Endothelial cell of umbilical vein (primary cell): ENCODE measurements around the gene IBTK. TPM values are rescaled to one million over a fixed set of nuclear protein-coding genes. Genes with fewer than 3 reads are reported as not detected.

Experiments used
- BruUV-seq: library from RNA; stranded (reverse); fragments of 400-500 nt; replicated peaks from 2 replicates; lab custom pipeline; 2021; lab: Mats Ljungman, UMichigan
- CTCF ChIA-PET: fragments of 300-600, 350-600 bp; sonication (Branson Sonifier 250); formaldehyde crosslinking; loops from one replicate; lab custom pipeline; 2021; ENCODE audit warnings: antibody characterized with exemption, inconsistent platforms; lab: Charles Lee
- POLR2A ChIA-PET: fragments of 300-600, 350-600 bp; sonication (Branson Sonifier 250); formaldehyde crosslinking; loops from one replicate; lab custom pipeline; 2021; ENCODE audit warnings: antibody characterized with exemption, inconsistent platforms; lab: Charles Lee
- DNase-seq: peaks from one replicate; pipeline ENCODE4 v3.0.0-alpha.2; 2011; ENCODE audit warnings: low read depth, low spot score
- FAIRE-seq: peaks from 2 replicates; lab custom pipeline; 2011; peaks lifted over from hg19 to GRCh38; lab: Jason Lieb, UNC
- H2AFZ ChIP-seq: 2 replicates; pipeline ENCODE4 v1.6.0; 2012; ENCODE audit warnings: low read depth, low read length, control low read depth, inconsistent platforms
- H3K27ac ChIP-seq: 2 replicates; pipeline ENCODE4 v1.5.1; 2011; ENCODE audit warnings: low read depth, mild to moderate bottlenecking, control low read depth, low read length, moderate library complexity; ENCODE audit not compliant: insufficient read depth
- H3K27me3 ChIP-seq, 2 experiments: 2 replicates each; pipeline versions ENCODE4 v1.6.0 to v1.6.1; 2011; ENCODE audit warnings: low read length in 2 of 2, mixed read lengths in 1 of 2; ENCODE audit not compliant: control insufficient read depth in 2 of 2, insufficient read depth in 2 of 2
- H3K36me3 ChIP-seq, 2 experiments: 2 replicates in 1 of 2; 3 replicates in 1 of 2; pipeline ENCODE4 v1.5.1; 2011; ENCODE audit warnings: low read length in 2 of 2, mild to moderate bottlenecking in 1 of 2, moderate library complexity in 1 of 2; ENCODE audit not compliant: control insufficient read depth in 2 of 2, insufficient read depth in 2 of 2; ENCODE audit errors: extremely low read depth in 1 of 2
- H3K4me1 ChIP-seq: 3 replicates; pipeline ENCODE4 v1.5.1; 2011; ENCODE audit warnings: mild to moderate bottlenecking, low read length; ENCODE audit not compliant: control insufficient read depth, insufficient read depth; ENCODE audit errors: extremely low read depth
- H3K4me2 ChIP-seq: 2 replicates; pipeline ENCODE4 v1.6.1; 2011; ENCODE audit warnings: low read length, control low read depth, mixed read lengths; ENCODE audit not compliant: insufficient read depth
- H3K4me3 ChIP-seq, 3 experiments: fragments of 200-600 bp in 1 of 3; sonication (generic), shearing (Covaris generic) in 1 of 3; replicated peaks in 1 of 3; 2 replicates each; pipeline ENCODE4 v1.5.1; 2011 to 2016; ENCODE audit warnings: control low read depth in 3 of 3, low read length in 3 of 3, mild to moderate bottlenecking in 2 of 3, inconsistent platforms in 1 of 3, low read depth in 1 of 3, moderate library complexity in 1 of 3; ENCODE audit not compliant: insufficient read depth in 1 of 3
- H3K79me2 ChIP-seq: 2 replicates; pipeline ENCODE4 v1.6.0; 2012; ENCODE audit warnings: low read length, inconsistent platforms; ENCODE audit not compliant: control insufficient read depth, insufficient read depth
- H3K9ac ChIP-seq: replicated peaks from 2 replicates; pipeline ENCODE3; 2011; ENCODE audit warnings: low read length, control low read depth; ENCODE audit not compliant: insufficient read depth; ENCODE audit errors: extremely low read depth
- H3K9me1 ChIP-seq: replicated peaks from 3 replicates; pipeline ENCODE4 v1.6.0; 2011; ENCODE audit warnings: mild to moderate bottlenecking, low read length; ENCODE audit not compliant: control insufficient read depth, insufficient read depth; ENCODE audit errors: extremely low read depth
- H3K9me3 ChIP-seq: replicated peaks from 2 replicates; pipeline ENCODE4 v1.5.1; 2012; ENCODE audit warnings: low read length, inconsistent platforms; ENCODE audit not compliant: control insufficient read depth, insufficient read depth
- H4K20me1 ChIP-seq: replicated peaks from 2 replicates; pipeline ENCODE3; 2011; ENCODE audit warnings: mild to moderate bottlenecking, low read length; ENCODE audit not compliant: control insufficient read depth, insufficient read depth; ENCODE audit errors: extremely low read depth
- CTCF ChIP-seq, 2 donors: IDR thresholded peaks; 1 replicate in 1 of 2; 2 replicates in 1 of 2; pipeline ENCODE4 v1.5.1; 2011; ENCODE audit warnings: low read length in 2 of 2, mild to moderate bottlenecking in 2 of 2, moderate library complexity in 2 of 2, control low read depth in 1 of 2, inconsistent platforms in 1 of 2, low read depth in 1 of 2; ENCODE audit not compliant: insufficient read depth in 1 of 2; ENCODE audit errors: extremely low read depth in 1 of 2
- EZH2 ChIP-seq: IDR thresholded peaks from 2 replicates; pipeline ENCODE4 v1.6.1; 2012; ENCODE audit warnings: borderline replicate concordance, low read depth, mild to moderate bottlenecking, moderate library complexity, low read length, inconsistent platforms; ENCODE audit not compliant: severe bottlenecking
- FOS ChIP-seq: IDR thresholded peaks from 2 replicates; pipeline ENCODE4 v1.6.1; 2011; ENCODE audit warnings: mild to moderate bottlenecking, low read length, moderate library complexity, borderline replicate concordance; ENCODE audit not compliant: insufficient read depth
- GATA2 ChIP-seq: IDR thresholded peaks from 2 replicates; pipeline ENCODE4 v1.7.0; 2011; ENCODE audit warnings: low read depth, mild to moderate bottlenecking, moderate library complexity, mixed read lengths, low read length; ENCODE audit not compliant: insufficient read length, insufficient read depth
- JUN ChIP-seq: IDR thresholded peaks from 2 replicates; pipeline ENCODE4 v1.6.1; 2011; ENCODE audit warnings: borderline replicate concordance, low read depth; ENCODE audit not compliant: insufficient read length, insufficient read depth
- MYC ChIP-seq: IDR thresholded peaks from one replicate; pipeline ENCODE4 v1.6.1; 2011; ENCODE audit warnings: mild to moderate bottlenecking, low read depth, low read length
- POLR2A ChIP-seq: IDR thresholded peaks from 2 replicates; pipeline ENCODE4 v1.6.1; 2012; ENCODE audit warnings: low read depth, mild to moderate bottlenecking, control low read depth, low read length
- POLR2AphosphoS5 ChIP-seq: IDR thresholded peaks from 2 replicates; pipeline ENCODE4 v1.6.1; 2012; ENCODE audit warnings: low read depth, mild to moderate bottlenecking, control low read depth, low read length, moderate library complexity; ENCODE audit not compliant: insufficient read depth
- dilution Hi-C: fragments of 300-500 bp; cut with MboI; formaldehyde crosslinking; loops from one replicate; pipeline ENCODE4 v1.15.0; 2019; ENCODE audit warnings: low sequenced_read_pairs; ENCODE audit not compliant: extremely low pct_ligation_motif_present
- intact Hi-C: fragments of 100-400 bp; cut with micrococcal nuclease; formaldehyde crosslinking; loops from one replicate; pipeline ENCODE4 v1.10.0; 2022
- polyA plus RNA-seq, 4 experiments: library from polyadenylated mRNA; depleted of rRNA in 3 of 4; stranded (reverse) in 3 of 4; unstranded in 1 of 4; fragments of >200 nt; gene quantifications; 2 replicates each; pipeline versions ENCODE4 v1.2.1 to v1.2.3, GENCODE V29; 2011 to 2012; ENCODE audit warnings: missing spikeins in 1 of 4
- total RNA-seq: library from RNA; stranded (reverse); gene quantifications from 2 replicates; pipeline ENCODE4 v1.2.3, GENCODE V29; 2021

IBTK gene
- total and polyA plus RNA-seq, 2 donors (not counting 3 experiments of a cell fraction or from before 2014, with no cell fraction given), result 6.7 to 30.5 TPM

- Histone ChIP-seq H3K27ac (no peak overlapping the region), H3K9ac (no peak overlapping the region), H3K9me1 (no peaks in the 10 kb centered on the region), H3K79me2 (no peaks in the 10 kb centered on the region), H3K36me3 (no peaks in the 10 kb centered on the region), H3K4me2 (no peak overlapping the region), H3K9me3 (no peaks in the 10 kb centered on the region), H2AFZ (no peak overlapping the region), H3K27me3 (peaks cover 3 to 4% of the 10 kb centered on the region in 2 experiments), H3K4me3 (no peak overlapping the region), H3K4me1 (no peaks in the 10 kb centered on the region), H4K20me1 (no peaks in the 10 kb centered on the region)
- no TSS peak for BruUV-seq
- dilution Hi-C loops (no loop called here), intact Hi-C loops (loop anchor here (5.0 kb wide), 2 partner anchors 89 to 314 kb away; partner anchors contain the start of gene TPBG)
- TF ChIP-seq FOS, result no peak
- no peak for TF ChIP-seq POLR2AphosphoS5
- TF ChIP-seq GATA2, result no peak
- TF ChIP-seq JUN, result no peak
- no peak for TF ChIP-seq CTCF (IDR thresholded peaks at IDR 0.05; ENCODE audit: extremely low read depth in 1 of 2, insufficient read depth in 1 of 2, low read depth in 1 of 2, low read length in 2 of 2)
- no peak for TF ChIP-seq POLR2A
- no peak for TF ChIP-seq EZH2
- TF ChIP-seq MYC, result no peak
- ChIA-PET POLR2A (no interaction called here), CTCF (interaction anchor here (0.8 to 6.5 kb wide), 5 partner anchors 13 to 794 kb away, joined by 4 to 168 read pairs (median 28); partner anchors contain the start of genes DOP1A and UBE3D)
- FAIRE-seq (no peak), DNase-seq (no peak)
Measured at GRCh38 chr6:82273295-82273694, 25.8 kb upstream of the IBTK start.
